HAP-1 (cell line): ENCODE measurements around the gene GRK2.

Source experiments
- DNase-seq, 2 experiments: peaks; one replicate each; pipeline ENCODE4 v3.0.0-alpha.2; 2016 to 2020; ENCODE audit warnings: low spot score in 2 of 2
- H3K27me3 ChIP-seq: fragments of 250-450 bp; sonication (Bioruptor Pico); 2 replicates; pipeline ENCODE4 v1.5.1; 2020; ENCODE audit warnings: low read depth, mild to moderate bottlenecking, moderate library complexity
- H3K36me3 ChIP-seq: fragments of 250-450 bp; sonication (Bioruptor Pico); replicated peaks from 2 replicates; pipeline ENCODE4 v1.5.1; 2020; ENCODE audit warnings: mild to moderate bottlenecking
- H3K4me1 ChIP-seq: fragments of 250-450 bp; sonication (Bioruptor Pico); 2 replicates; pipeline ENCODE4 v1.5.1; 2020; ENCODE audit warnings: mild to moderate bottlenecking
- H3K4me3 ChIP-seq: fragments of 250-450 bp; sonication (Bioruptor Pico); 2 replicates; pipeline ENCODE4 v1.5.1; 2020; ENCODE audit warnings: mild to moderate bottlenecking, moderate library complexity
- H3K9me3 ChIP-seq: fragments of 250-450 bp; sonication (Bioruptor Pico); 2 replicates; pipeline ENCODE4 v1.5.1; 2020; ENCODE audit warnings: mild to moderate bottlenecking, moderate library complexity
- in situ Hi-C: fragments of 300-500 bp; cut with MboI; formaldehyde crosslinking; loops from 3 replicates; pipeline ENCODE4 v1.14.3; 2020; ENCODE audit warnings: low sequenced_read_pairs, inconsistent platforms, mixed read lengths

The GRK2 gene

GRCh38 chr11:67300256-67300755 is 34.0 kb downstream of the GRK2 start:
- Histone ChIP-seq H3K27me3 (no peaks in the 10 kb centered on the region), H3K4me1 (peaks cover 18% of the 10 kb centered on the region), H3K36me3 (peaks cover 9% of the 10 kb centered on the region), H3K9me3 (no peaks in the 10 kb centered on the region), H3K4me3 (no peak overlapping the region)
- no peak for DNase-seq
- in situ Hi-C loops, result no loop called here

- no peak for DNase-seq
- Histone ChIP-seq H3K9me3 (no peaks in the 10 kb centered on the region), H3K4me3 (no peak overlapping the region), H3K4me1 (peaks cover 18% of the 10 kb centered on the region), H3K36me3 (peaks cover 9% of the 10 kb centered on the region), H3K27me3 (no peaks in the 10 kb centered on the region)
- in situ Hi-C loops, result no loop called here
Observed at GRCh38 chr11:67300756-67301312, 34.6 kb downstream of the GRK2 start.

- Histone ChIP-seq H3K4me1 (peaks cover 18% of the 10 kb centered on the region), H3K4me3 (no peak overlapping the region), H3K9me3 (no peaks in the 10 kb centered on the region), H3K27me3 (no peaks in the 10 kb centered on the region), H3K36me3 (peaks cover 9% of the 10 kb centered on the region)
- in situ Hi-C loops, result no loop called here
- no peak for DNase-seq
Observed at GRCh38 chr11:67301313-67301921, 35.1 kb downstream of the GRK2 start.

- H3K27me3 ChIP-seq, result no peaks in the 10 kb centered on the region
- in situ Hi-C loops, result no loop called here
- peak overlapping the region; percentile 72; the same call in 1 of the 2 replicates for H3K4me3 ChIP-seq
- DNase-seq, result peak; percentile 25 to 62
- peaks cover 9% of the 10 kb centered on the region for H3K36me3 ChIP-seq
- no peaks in the 10 kb centered on the region for H3K9me3 ChIP-seq
- H3K4me1 ChIP-seq, result peaks cover 18% of the 10 kb centered on the region
Observed at GRCh38 chr11:67301951-67302516, 35.8 kb downstream of the GRK2 start.

- DNase-seq, result peak in 1 of 2 experiments; percentile 59
- in situ Hi-C loops, result no loop called here
- H3K27me3 ChIP-seq, result no peaks in the 10 kb centered on the region
- peaks cover 12% of the 10 kb centered on the region for H3K36me3 ChIP-seq
- peak overlapping the region; percentile 72 for H3K4me3 ChIP-seq
- no peaks in the 10 kb centered on the region for H3K9me3 ChIP-seq
- H3K4me1 ChIP-seq, result peaks cover 18% of the 10 kb centered on the region
Observed at GRCh38 chr11:67302571-67303131, 36.4 kb downstream of the GRK2 start.

- H3K4me3 ChIP-seq, result peak within 1 kb of the TSS; percentile 72
- H3K9me3 ChIP-seq, result no peaks in the 10 kb centered on the region
- H3K36me3 ChIP-seq, result peaks cover 15% of the 10 kb centered on the region
- H3K27me3 ChIP-seq, result no peaks in the 10 kb centered on the region
- in situ Hi-C loops, result no loop called here
- DNase-seq, result peak; percentile 62 to 81
- peaks cover 18% of the 10 kb centered on the region for H3K4me1 ChIP-seq
Observed at GRCh38 chr11:67303132-67303834, 37.0 kb downstream of the GRK2 start, which contains the start of gene SSH3. TSS of gene SSH3 (plus strand) at chr11:67303530. CDS start at chr11:67303626, 96 bp downstream.

- DNase-seq, result peak in 1 of 2 experiments; percentile 73
- H3K36me3 ChIP-seq, result peaks cover 16% of the 10 kb centered on the region
- in situ Hi-C loops, result no loop called here
- H3K9me3 ChIP-seq, result no peaks in the 10 kb centered on the region
- H3K27me3 ChIP-seq, result no peaks in the 10 kb centered on the region
- peak overlapping the region; percentile 72 for H3K4me3 ChIP-seq
- H3K4me1 ChIP-seq, result peaks cover 18% of the 10 kb centered on the region
Observed at GRCh38 chr11:67303835-67304411, 37.6 kb downstream of the GRK2 start.

GRCh38 chr11:67304511-67305113 is 38.3 kb downstream of the GRK2 start:
- no peak for DNase-seq
- Histone ChIP-seq H3K4me3 (peak overlapping the region; percentile 72), H3K36me3 (peaks cover 17% of the 10 kb centered on the region), H3K9me3 (no peaks in the 10 kb centered on the region), H3K27me3 (no peaks in the 10 kb centered on the region), H3K4me1 (peaks cover 18% of the 10 kb centered on the region)
- in situ Hi-C loops, result no loop called here

- Histone ChIP-seq H3K4me3 (no peak overlapping the region), H3K4me1 (peaks cover 18% of the 10 kb centered on the region), H3K9me3 (no peaks in the 10 kb centered on the region), H3K36me3 (peaks cover 14% of the 10 kb centered on the region), H3K27me3 (no peaks in the 10 kb centered on the region)
- peak in 1 of 2 experiments; percentile 7 for DNase-seq
- in situ Hi-C loops, result no loop called here
Observed at GRCh38 chr11:67306769-67307544, 40.7 kb downstream of the GRK2 start.

- in situ Hi-C loops, result no loop called here
- peaks cover 14% of the 10 kb centered on the region for H3K36me3 ChIP-seq
- H3K27me3 ChIP-seq, result no peaks in the 10 kb centered on the region
- peaks cover 13% of the 10 kb centered on the region for H3K4me1 ChIP-seq
- H3K4me3 ChIP-seq, result no peak overlapping the region
- peak in 1 of 2 experiments; percentile 7 for DNase-seq
- no peaks in the 10 kb centered on the region for H3K9me3 ChIP-seq
Observed at GRCh38 chr11:67307545-67308001, 41.3 kb downstream of the GRK2 start.

- Histone ChIP-seq H3K9me3 (no peaks in the 10 kb centered on the region), H3K4me1 (peaks cover 9% of the 10 kb centered on the region), H3K27me3 (no peaks in the 10 kb centered on the region), H3K36me3 (peaks cover 14% of the 10 kb centered on the region), H3K4me3 (no peak overlapping the region)
- in situ Hi-C loops, result no loop called here
- DNase-seq, result no peak
Observed at GRCh38 chr11:67308031-67308866, 42.0 kb downstream of the GRK2 start.

GRCh38 chr11:67309166-67309565 is 42.9 kb downstream of the GRK2 start:
- Histone ChIP-seq H3K4me1 (peaks cover 7% of the 10 kb centered on the region), H3K9me3 (no peaks in the 10 kb centered on the region), H3K4me3 (no peak overlapping the region), H3K36me3 (peaks cover 14% of the 10 kb centered on the region), H3K27me3 (no peaks in the 10 kb centered on the region)
- DNase-seq, result no peak
- in situ Hi-C loops, result no loop called here
